DOHH2 (cell line): ENCODE measurements around the gene KIF1A.

ENCODE experiments used
- EZH2phosphoT487 ChIP-seq: fragments of 200-600 bp; sonication (generic); IDR thresholded peaks from 2 replicates; pipeline ENCODE4 v1.6.1; 2017; ENCODE audit warnings: borderline replicate concordance, mild to moderate bottlenecking, antibody characterized with exemption, low read length, moderate library complexity, mixed read lengths
- TF ChIP-seq, protein P1 (sequence below): fragments of 200-600 bp; sonication (generic); IDR thresholded peaks from one replicate; pipeline ENCODE4 v1.5.1; 2014; ENCODE audit warnings: antibody characterized with exemption, mild to moderate bottlenecking, low read depth, low read length; ENCODE audit not compliant: poor library complexity, severe bottlenecking

DNA sequence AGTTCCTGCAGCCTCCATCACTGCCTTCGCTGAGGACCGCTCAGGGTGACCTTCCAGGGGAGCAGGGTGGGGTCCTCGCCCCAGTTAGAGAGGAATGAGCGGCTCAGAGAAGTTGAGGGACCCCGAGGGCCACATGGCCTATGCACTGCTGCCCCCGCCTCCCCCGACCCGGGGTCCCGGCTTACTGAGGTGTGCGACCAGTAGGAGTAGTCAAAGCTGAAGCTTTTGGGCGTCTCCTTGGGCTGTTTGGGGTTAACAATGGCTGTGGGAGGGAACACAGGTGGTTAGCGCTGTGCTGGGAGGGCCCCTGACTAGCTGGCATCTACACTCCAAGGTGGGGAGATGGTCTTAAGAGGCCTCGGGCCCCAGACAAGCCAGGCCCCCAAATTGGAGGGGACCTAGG lies 31.0 kb downstream of the KIF1A start:
- TF ChIP-seq, protein P1, sequence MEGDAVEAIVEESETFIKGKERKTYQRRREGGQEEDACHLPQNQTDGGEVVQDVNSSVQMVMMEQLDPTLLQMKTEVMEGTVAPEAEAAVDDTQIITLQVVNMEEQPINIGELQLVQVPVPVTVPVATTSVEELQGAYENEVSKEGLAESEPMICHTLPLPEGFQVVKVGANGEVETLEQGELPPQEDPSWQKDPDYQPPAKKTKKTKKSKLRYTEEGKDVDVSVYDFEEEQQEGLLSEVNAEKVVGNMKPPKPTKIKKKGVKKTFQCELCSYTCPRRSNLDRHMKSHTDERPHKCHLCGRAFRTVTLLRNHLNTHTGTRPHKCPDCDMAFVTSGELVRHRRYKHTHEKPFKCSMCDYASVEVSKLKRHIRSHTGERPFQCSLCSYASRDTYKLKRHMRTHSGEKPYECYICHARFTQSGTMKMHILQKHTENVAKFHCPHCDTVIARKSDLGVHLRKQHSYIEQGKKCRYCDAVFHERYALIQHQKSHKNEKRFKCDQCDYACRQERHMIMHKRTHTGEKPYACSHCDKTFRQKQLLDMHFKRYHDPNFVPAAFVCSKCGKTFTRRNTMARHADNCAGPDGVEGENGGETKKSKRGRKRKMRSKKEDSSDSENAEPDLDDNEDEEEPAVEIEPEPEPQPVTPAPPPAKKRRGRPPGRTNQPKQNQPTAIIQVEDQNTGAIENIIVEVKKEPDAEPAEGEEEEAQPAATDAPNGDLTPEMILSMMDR, result no peak
- no peak for TF ChIP-seq EZH2phosphoT487
